ENCODE results near the gene ASPHD1. TPM values are rescaled to one million over a fixed set of nuclear protein-coding genes. Genes with fewer than 3 reads are reported as not detected.

ASPHD1 gene, protein sequence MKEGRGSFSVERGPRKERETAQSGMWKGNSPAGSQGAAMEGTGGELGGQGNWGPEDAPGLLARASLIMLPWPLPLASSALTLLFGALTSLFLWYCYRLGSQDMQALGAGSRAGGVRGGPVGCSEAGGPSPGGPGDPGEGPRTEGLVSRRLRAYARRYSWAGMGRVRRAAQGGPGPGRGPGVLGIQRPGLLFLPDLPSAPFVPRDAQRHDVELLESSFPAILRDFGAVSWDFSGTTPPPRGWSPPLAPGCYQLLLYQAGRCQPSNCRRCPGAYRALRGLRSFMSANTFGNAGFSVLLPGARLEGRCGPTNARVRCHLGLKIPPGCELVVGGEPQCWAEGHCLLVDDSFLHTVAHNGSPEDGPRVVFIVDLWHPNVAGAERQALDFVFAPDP
- total RNA-seq, result 1 to 10 TPM; 1.6 to 1.9 (median 1.8) TPM
- long read RNA-seq, donor 1, partial matches to known transcripts, result 0 of 2 reads
- long read RNA-seq, donor 1, other reads (novel, unspliced or antisense), result 2 of 2 reads
- long read RNA-seq, donor 2, result 0 reads

DNA sequence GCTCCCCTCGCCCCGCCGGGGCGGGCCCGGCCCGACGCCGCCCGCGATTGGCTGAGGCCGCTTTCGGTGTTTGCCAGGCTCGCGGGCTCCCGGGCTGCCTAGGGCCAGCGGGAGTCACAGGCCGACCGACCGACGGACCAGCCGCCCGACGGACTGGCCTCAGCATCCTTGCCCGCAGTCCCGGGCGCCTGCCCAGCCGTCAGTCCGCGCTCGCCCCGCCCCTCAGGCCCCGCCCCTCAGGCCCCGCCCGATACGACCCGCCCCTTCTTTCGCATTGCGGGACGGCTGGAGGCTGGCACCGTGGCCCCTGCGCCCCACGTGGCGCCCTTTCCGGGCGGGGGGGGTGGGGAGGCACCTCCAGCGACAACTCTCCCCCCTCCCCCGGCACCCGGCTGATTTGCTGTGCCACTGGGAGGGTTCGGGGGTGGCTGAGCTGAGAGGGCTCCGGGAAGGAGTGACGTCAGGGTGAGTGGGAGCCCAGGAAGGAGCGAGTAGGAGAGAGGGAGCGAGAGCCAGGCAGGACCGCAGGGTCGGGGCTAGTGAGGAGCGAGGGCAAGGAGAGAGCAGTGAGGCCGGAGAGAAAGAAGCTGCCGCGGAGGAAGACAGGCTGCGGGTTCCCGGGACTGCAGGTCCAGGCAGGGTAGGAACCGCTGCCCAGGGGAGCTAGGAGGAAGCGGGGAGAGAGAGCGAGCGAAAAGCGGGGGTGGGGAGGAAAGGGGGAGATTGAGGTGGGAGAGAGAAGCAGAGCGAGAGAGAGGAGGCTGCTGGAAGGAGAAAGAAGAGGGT, at the start of gene ASPHD1:
Gene ASPHD1 (plus strand): TSS at position 387 of the 786 bp plus-strand sequence. CDS start 484 bp downstream, outside the sequence.
- Histone ChIP-seq H3K9me3 (no peaks in the 10 kb centered on the region), H3K36me3 (ENCODE audit: low read depth) (no peaks in the 10 kb centered on the region), H3K4me3 (peak within 1 kb of the TSS; percentile 26), H3K4me1 (ENCODE audit: low read depth) (peaks cover 12% of the 10 kb centered on the region)
- TF ChIP-seq, protein P1, sequence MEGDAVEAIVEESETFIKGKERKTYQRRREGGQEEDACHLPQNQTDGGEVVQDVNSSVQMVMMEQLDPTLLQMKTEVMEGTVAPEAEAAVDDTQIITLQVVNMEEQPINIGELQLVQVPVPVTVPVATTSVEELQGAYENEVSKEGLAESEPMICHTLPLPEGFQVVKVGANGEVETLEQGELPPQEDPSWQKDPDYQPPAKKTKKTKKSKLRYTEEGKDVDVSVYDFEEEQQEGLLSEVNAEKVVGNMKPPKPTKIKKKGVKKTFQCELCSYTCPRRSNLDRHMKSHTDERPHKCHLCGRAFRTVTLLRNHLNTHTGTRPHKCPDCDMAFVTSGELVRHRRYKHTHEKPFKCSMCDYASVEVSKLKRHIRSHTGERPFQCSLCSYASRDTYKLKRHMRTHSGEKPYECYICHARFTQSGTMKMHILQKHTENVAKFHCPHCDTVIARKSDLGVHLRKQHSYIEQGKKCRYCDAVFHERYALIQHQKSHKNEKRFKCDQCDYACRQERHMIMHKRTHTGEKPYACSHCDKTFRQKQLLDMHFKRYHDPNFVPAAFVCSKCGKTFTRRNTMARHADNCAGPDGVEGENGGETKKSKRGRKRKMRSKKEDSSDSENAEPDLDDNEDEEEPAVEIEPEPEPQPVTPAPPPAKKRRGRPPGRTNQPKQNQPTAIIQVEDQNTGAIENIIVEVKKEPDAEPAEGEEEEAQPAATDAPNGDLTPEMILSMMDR (IDR thresholded peaks at IDR 0.05), result no peak
- ATAC-seq (peak; percentile 88), DNase-seq (peak in 1 of 3 donors; percentile 75)
- intact Hi-C loops (cut with DNase I, micrococcal nuclease), result no loop called here

DNA sequence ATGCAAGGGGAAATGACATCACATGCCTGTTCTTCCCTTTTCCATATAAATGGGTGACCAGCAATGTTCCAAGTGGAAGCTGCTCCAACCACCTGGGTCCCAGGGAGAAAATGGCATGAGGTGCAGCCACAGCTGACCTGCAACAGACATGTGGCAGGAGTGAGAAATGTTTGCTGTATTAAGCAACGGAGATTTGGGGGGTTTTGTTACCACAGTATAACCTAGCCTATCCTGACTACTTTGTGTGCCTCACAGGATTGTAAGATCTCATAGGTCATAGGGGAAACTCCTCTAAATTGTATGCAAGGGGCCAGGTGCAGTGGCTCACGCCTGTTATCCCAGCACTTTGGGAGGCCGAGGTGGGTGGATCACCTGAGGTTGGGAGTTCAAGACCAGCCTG, 49.3 kb upstream of the ASPHD1 start:
- no peak overlapping the region for H3K4me3 ChIP-seq
- no peak for DNase-seq
- TF ChIP-seq, protein P1 (IDR thresholded peaks at IDR 0.05), result no peak
- ATAC-seq, result no peak
- H3K4me1 ChIP-seq (ENCODE audit: low read depth), result no peaks in the 10 kb centered on the region
- intact Hi-C loops (cut with DNase I, micrococcal nuclease), result no loop called here
- peaks cover 7% of the 10 kb centered on the region for H3K36me3 ChIP-seq (ENCODE audit: low read depth)
- H3K9me3 ChIP-seq, result no peaks in the 10 kb centered on the region

DNA sequence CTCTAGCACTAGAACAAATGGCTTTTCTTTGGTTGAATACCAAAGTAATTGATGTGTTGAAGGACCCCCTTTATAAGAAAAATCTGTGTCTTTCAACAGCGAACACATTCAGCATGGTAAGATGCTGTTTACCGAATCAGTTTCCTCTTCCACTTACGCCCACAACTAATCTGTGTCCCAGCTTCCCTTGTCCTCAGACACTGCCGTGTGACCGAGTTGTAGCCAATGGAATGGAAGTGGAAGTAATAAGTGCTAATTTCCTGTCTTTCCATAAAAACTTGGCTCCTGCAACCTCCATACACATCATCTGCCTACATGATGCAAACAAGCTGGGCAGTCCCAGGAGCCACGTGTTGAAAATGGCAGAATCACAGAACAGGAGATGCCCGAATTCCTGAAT, 47.6 kb upstream of the ASPHD1 start:
- Histone ChIP-seq H3K36me3 (ENCODE audit: low read depth) (peaks cover 3% of the 10 kb centered on the region), H3K4me1 (ENCODE audit: low read depth) (no peaks in the 10 kb centered on the region), H3K4me3 (no peak overlapping the region), H3K9me3 (no peaks in the 10 kb centered on the region)
- DNase-seq, result no peak
- intact Hi-C loops (cut with DNase I, micrococcal nuclease), result no loop called here
- TF ChIP-seq, protein P1 (IDR thresholded peaks at IDR 0.05), result no peak
- no peak for ATAC-seq

DNA sequence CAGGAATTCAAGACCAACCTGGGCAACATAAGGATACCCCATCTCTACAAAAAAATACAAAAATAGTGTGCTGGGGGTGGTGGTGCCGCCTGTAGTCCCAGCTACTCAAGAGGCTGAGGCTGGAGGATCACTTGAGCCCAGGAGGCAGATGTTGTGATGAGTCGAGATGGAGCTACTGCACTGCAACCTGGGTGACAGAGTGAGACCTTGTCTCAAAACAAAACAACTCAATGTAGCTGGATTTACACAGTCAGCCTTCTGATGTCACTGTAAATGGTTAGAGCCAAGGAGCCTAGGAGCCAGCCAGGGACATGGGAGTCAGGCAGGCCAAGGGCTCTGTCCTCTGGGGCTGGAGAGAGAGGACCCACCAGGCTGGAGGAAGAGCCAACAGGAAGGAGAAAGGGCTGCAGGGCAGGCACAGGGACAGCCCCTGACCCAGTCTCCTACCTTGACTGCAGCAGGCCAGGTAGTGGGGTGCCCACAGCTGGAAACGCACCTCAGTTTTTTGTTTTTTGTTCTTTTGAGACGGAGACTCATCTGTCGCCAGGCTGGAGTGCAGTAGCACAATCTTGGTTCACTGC, 45.7 kb upstream of the ASPHD1 start:
- no peak for ATAC-seq
- Histone ChIP-seq H3K4me3 (no peak overlapping the region), H3K36me3 (ENCODE audit: low read depth) (peaks cover 7% of the 10 kb centered on the region), H3K9me3 (no peaks in the 10 kb centered on the region), H3K4me1 (ENCODE audit: low read depth) (no peaks in the 10 kb centered on the region)
- intact Hi-C loops (cut with DNase I, micrococcal nuclease), result no loop called here
- TF ChIP-seq, protein P1 (IDR thresholded peaks at IDR 0.05), result no peak
- no peak for DNase-seq

DNA sequence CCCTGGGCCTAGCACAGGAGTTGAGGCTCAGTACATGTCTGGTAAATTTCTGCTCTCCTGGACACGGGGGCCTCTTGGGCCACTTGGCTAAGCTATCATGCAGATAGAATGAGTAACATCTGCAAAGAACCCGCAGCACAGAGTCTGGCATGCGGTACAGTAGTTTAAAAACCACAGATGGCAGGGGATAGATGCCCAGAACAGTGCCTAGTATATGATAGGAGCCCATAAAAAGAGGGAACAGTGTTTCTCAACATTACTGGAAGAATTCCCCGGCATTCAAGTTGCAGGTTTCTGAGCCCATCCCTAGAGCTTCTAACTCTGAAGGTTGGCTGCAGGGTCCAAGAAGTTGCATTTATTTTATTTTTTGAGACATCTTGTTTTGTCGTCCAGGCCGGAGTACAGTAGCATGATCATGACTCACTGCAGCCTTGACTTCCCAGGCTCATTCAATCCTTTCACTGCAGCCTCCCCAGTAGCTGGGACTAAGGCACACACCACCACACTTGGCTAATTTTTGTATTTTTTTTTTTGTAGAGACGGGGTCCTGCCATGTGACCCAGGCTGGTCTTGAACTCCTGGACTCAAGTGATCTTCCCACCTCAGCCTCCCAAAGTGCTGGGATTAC, 43.0 kb upstream of the ASPHD1 start:
- TF ChIP-seq, protein P1 (IDR thresholded peaks at IDR 0.05), result no peak
- Histone ChIP-seq H3K4me1 (ENCODE audit: low read depth) (peaks cover 16% of the 10 kb centered on the region), H3K9me3 (no peaks in the 10 kb centered on the region), H3K36me3 (ENCODE audit: low read depth) (peaks cover 7% of the 10 kb centered on the region), H3K4me3 (no peak overlapping the region)
- intact Hi-C loops (cut with DNase I, micrococcal nuclease), result no loop called here
- no peak for ATAC-seq
- no peak for DNase-seq
